ENCODE measurements around the gene FAM117A. TPM values are rescaled to one million over a fixed set of nuclear protein-coding genes. Genes with fewer than 3 reads are reported as not detected.

FAM117A gene
- total and polyA plus RNA-seq, 2 donors from 2014 or later = 11.1 to 12.9 TPM

DNA sequence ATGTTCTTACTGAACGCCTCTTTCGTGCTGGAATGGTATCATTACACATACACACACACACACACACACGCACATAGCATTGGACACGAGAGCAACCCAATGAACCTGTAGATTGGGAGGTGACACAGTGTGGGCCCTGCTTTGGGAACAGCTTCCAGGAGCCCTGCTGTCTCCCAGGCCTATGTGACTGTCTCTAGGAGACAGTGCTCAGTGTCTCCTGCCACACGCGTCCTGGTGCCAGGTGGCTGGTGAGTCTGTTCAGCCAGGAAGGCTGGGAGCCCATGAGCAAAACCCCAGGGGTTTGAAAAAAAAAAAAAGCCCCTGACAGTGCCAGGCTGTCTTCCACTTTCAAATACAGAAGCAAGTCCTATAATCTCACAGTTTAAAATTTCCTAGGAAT lies 83.6 kb downstream of the FAM117A start:
- Histone ChIP-seq H3K4me3 (ENCODE audit: low read length in 3 of 3) (no peak overlapping the region), H3K27ac (ENCODE audit: low read depth in 2 of 2, low read length in 2 of 2) (no peak overlapping the region), H3K36me3 (ENCODE audit: control insufficient read depth in 2 of 3, insufficient read depth in 3 of 3, low read length in 3 of 3) (no peaks in the 10 kb centered on the region), H3K9ac (ENCODE audit: low read length in 3 of 3) (no peak overlapping the region), H3K27me3 (ENCODE audit: control insufficient read depth, insufficient read depth, low read length) (no peaks in the 10 kb centered on the region), H3K9me3 (ENCODE audit: control insufficient read depth in 2 of 3, insufficient read depth in 1 of 3, low read length in 3 of 3) (no peaks in the 10 kb centered on the region), H3K4me1 (ENCODE audit: control insufficient read depth in 2 of 3, insufficient read depth in 2 of 3, low read depth in 1 of 3, low read length in 3 of 3) (peaks cover 0 to 21% (median 11%) of the 10 kb centered on the region in 3 donors)
- intact Hi-C loops (cut with DNase I) = no loop called here
- TF ChIP-seq, protein P1, sequence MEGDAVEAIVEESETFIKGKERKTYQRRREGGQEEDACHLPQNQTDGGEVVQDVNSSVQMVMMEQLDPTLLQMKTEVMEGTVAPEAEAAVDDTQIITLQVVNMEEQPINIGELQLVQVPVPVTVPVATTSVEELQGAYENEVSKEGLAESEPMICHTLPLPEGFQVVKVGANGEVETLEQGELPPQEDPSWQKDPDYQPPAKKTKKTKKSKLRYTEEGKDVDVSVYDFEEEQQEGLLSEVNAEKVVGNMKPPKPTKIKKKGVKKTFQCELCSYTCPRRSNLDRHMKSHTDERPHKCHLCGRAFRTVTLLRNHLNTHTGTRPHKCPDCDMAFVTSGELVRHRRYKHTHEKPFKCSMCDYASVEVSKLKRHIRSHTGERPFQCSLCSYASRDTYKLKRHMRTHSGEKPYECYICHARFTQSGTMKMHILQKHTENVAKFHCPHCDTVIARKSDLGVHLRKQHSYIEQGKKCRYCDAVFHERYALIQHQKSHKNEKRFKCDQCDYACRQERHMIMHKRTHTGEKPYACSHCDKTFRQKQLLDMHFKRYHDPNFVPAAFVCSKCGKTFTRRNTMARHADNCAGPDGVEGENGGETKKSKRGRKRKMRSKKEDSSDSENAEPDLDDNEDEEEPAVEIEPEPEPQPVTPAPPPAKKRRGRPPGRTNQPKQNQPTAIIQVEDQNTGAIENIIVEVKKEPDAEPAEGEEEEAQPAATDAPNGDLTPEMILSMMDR (IDR thresholded peaks at IDR 0.05; ENCODE audit: borderline replicate concordance, extremely low read depth, insufficient read depth) = no peak
- DNase-seq = no peak
- FAIRE-seq = no peak

DNA sequence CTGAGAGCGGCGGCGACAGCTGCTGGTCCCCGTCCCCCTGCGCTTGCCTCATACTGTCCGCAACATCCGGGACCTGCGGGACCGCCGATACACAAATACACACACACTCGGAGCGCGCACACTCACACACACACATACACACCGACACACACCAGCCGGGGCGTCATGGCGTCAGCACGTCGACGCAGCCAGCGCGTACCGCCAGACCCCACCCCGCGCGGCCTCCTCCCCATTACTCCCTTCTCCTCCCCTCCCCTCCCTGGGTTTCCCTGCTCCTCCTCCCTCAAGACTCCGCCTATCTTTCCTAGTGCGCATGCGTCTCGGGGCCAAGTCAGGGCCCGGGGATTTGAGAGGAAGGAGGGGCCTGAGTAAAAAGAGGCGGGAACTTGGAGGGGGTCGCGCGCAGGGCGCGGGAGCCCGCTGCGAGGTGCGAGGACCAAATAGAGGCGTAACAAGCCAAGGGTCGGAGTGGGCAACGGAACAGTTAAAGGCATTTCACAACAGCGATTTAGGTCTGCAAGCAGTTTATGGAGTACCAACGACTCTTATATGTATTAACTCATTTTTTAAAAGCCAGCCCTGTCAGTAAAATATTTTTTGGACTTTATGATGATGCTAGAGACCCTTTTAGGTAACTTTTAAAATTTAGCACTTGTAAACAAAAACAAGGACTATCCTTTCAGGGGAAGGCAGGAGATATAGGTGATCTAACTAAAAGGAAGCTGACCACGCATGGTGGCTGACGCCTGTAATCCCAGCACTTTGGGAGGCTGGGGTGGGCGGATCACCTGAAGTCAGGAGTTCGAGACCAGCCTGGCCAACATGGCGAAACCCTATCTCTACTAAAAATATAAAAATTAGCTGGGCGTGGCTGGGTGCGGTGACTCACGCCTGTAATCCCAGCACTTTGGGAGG lies 85.7 kb downstream of the FAM117A start, which contains the start of gene SPOP:
Gene SPOP (minus strand): TSS at position 165 of the 915 bp plus-strand sequence. CDS start 55,287 bp downstream, outside the sequence.
- peak; percentile 99 to 100 (median 100) for DNase-seq
- intact Hi-C loops (cut with DNase I) = no loop called here

DNA sequence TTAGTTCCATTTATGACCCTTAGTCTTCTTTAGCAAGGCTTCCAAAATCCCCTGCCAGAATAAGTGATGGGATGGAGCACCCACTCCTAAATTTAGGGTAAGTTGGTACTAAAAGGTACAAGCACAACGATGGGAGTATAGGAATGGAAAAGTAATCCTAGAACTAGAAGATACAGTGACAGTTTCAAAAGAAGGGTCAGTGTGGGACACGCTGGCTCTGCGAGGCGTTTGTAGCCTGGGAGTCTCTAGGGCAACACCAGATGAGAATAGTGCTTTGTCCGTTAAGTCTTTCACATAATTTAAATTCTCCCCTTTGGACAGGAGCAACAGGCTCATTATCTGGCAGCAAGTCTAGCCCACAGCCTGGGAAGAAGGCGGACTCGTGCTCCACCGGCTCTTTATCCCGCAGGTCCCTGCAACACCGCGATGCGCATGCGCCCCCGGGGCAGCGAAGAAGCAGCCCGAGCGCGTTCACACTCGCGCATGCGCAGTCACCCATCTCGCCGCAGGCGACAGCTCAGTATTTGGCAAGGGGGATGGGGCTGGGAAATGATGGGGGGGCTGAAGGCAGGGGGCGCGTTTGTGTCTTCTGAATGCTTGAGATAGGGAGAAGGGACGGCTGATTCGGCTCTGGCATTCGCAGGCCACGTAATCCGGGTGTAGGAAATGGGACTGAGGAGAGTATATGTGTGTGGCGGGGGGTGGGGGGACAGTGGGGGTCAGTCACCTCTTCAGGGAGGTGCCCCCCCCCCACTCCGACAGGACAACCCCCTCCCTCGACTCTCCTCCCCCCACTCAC lies 86.6 kb downstream of the FAM117A start:
- DNase-seq (peak; percentile 96 to 99 (median 98)), FAIRE-seq (no peak)
- Histone ChIP-seq H3K36me3 (ENCODE audit: control insufficient read depth in 2 of 3, insufficient read depth in 3 of 3, low read length in 3 of 3) (no peaks in the 10 kb centered on the region), H3K27me3 (ENCODE audit: control insufficient read depth, insufficient read depth, low read length) (no peaks in the 10 kb centered on the region), H3K27ac (ENCODE audit: low read depth in 2 of 2, low read length in 2 of 2) (peak overlapping the region; percentile 98 to 99), H3K9ac (ENCODE audit: low read length in 3 of 3) (peak overlapping the region; percentile 20 to 95 (median 85)), H3K4me3 (ENCODE audit: low read length in 3 of 3) (peak overlapping the region; percentile 68 to 92 (median 71)), H3K9me3 (ENCODE audit: control insufficient read depth in 2 of 3, insufficient read depth in 1 of 3, low read length in 3 of 3) (no peaks in the 10 kb centered on the region), H3K4me1 (ENCODE audit: control insufficient read depth in 2 of 3, insufficient read depth in 2 of 3, low read depth in 1 of 3, low read length in 3 of 3) (peaks cover 0 to 27% (median 13%) of the 10 kb centered on the region in 3 donors)
- intact Hi-C loops (cut with DNase I) = no loop called here
- TF ChIP-seq, protein P1 (IDR thresholded peaks at IDR 0.05; ENCODE audit: borderline replicate concordance, extremely low read depth, insufficient read depth) = no peak

More for the DNA sequence above, 85.7 kb downstream of the FAM117A start, which contains the start of gene SPOP:
- H3K36me3 ChIP-seq (ENCODE audit: control insufficient read depth in 2 of 3, insufficient read depth in 3 of 3, low read length in 3 of 3) = no peaks in the 10 kb centered on the region
- TF ChIP-seq, protein P1 (IDR thresholded peaks at IDR 0.05; ENCODE audit: borderline replicate concordance, extremely low read depth, insufficient read depth) = no peak
- H3K9me3 ChIP-seq (ENCODE audit: control insufficient read depth in 2 of 3, insufficient read depth in 1 of 3, low read length in 3 of 3) = no peaks in the 10 kb centered on the region
- FAIRE-seq = peak; percentile 19
- no peaks in the 10 kb centered on the region for H3K27me3 ChIP-seq (ENCODE audit: control insufficient read depth, insufficient read depth, low read length)
- peak within 1 kb of the TSS; percentile 98 to 99 for H3K27ac ChIP-seq (ENCODE audit: low read depth in 2 of 2, low read length in 2 of 2)
- H3K4me3 ChIP-seq (ENCODE audit: low read length in 3 of 3) = peak within 1 kb of the TSS; percentile 68 to 92 (median 71)
- peak within 1 kb of the TSS; percentile 43 to 95 (median 85) for H3K9ac ChIP-seq (ENCODE audit: low read length in 3 of 3)
- H3K4me1 ChIP-seq (ENCODE audit: control insufficient read depth in 2 of 3, insufficient read depth in 2 of 3, low read depth in 1 of 3, low read length in 3 of 3) = peaks cover 0 to 27% (median 13%) of the 10 kb centered on the region in 3 donors

All from kidney (tissue), 14 donors.